ENCODE results near the gene NELL1.

DNA sequence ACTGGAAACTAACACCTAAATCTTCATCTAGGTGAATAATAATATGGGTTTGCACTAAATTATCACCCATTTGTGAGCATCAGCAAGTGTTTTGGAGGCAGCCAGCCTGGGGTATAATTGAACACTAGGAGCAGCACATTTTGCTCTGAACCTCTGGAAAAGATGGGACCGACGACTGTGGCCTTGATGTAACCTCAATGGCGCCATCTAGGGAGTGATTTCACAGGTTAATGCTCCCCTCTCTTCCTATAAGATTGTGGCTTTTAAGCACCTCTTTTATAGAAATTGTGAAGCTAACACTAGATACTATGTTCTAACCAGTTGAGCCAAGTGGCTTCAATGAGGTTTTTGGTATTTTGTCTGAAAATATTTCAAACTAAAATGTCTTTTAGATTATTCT is 203.7 kb downstream of the NELL1 start:
- TF ChIP-seq GATA2 (IDR thresholded peaks at IDR 0.05; ENCODE audit: low read depth, low read length) (no peak), GATA3 (IDR thresholded peaks at IDR 0.05; ENCODE audit: low read depth, low read length) (no peak)
